HUES64 (cell line): ENCODE data around the gene PTPN2.
"Not testable (repeated sequence)": the region's sequence is repeated elsewhere in the genome, so short reads cannot be mapped to it uniquely, and the experiment has no call there.

Experiments
- H3K27ac ChIP-seq: 2 replicates; pipeline ENCODE4 v1.7.0; 2013; ENCODE audit warnings: low read depth, low read length, inconsistent platforms
- H3K27me3 ChIP-seq: 2 replicates; pipeline ENCODE4 v1.6.1; 2013; ENCODE audit warnings: mild to moderate bottlenecking, low read length; ENCODE audit not compliant: insufficient read depth
- H3K36me3 ChIP-seq: 2 replicates; pipeline ENCODE4 v1.6.1; 2013; ENCODE audit warnings: mild to moderate bottlenecking, low read length; ENCODE audit not compliant: insufficient read depth
- H3K4me1 ChIP-seq: 2 replicates; pipeline ENCODE4 v1.6.1; 2013; ENCODE audit warnings: mild to moderate bottlenecking, low read length, moderate library complexity; ENCODE audit not compliant: insufficient read depth
- H3K4me3 ChIP-seq: 2 replicates; pipeline ENCODE4 v1.5.1; 2013; ENCODE audit warnings: mild to moderate bottlenecking, low read length, moderate library complexity
- H3K9ac ChIP-seq: 2 replicates; pipeline ENCODE4 v1.6.1; 2013; ENCODE audit warnings: mild to moderate bottlenecking, low read depth, low read length
- H3K9me3 ChIP-seq: 2 replicates; pipeline ENCODE4 v1.6.1; 2013; ENCODE audit warnings: low read depth, low read length; ENCODE audit not compliant: insufficient read depth
- WGBS: fragments of 150-250, 120-280 bp; methylation state at CpG from one replicate; pipeline ENCODE4 v1.1.7; 2013; ENCODE audit warnings: missing lambda C conversion rate; 5-methylcytosine and 5-hydroxymethylcytosine counted together

Gene PTPN2

DNA sequence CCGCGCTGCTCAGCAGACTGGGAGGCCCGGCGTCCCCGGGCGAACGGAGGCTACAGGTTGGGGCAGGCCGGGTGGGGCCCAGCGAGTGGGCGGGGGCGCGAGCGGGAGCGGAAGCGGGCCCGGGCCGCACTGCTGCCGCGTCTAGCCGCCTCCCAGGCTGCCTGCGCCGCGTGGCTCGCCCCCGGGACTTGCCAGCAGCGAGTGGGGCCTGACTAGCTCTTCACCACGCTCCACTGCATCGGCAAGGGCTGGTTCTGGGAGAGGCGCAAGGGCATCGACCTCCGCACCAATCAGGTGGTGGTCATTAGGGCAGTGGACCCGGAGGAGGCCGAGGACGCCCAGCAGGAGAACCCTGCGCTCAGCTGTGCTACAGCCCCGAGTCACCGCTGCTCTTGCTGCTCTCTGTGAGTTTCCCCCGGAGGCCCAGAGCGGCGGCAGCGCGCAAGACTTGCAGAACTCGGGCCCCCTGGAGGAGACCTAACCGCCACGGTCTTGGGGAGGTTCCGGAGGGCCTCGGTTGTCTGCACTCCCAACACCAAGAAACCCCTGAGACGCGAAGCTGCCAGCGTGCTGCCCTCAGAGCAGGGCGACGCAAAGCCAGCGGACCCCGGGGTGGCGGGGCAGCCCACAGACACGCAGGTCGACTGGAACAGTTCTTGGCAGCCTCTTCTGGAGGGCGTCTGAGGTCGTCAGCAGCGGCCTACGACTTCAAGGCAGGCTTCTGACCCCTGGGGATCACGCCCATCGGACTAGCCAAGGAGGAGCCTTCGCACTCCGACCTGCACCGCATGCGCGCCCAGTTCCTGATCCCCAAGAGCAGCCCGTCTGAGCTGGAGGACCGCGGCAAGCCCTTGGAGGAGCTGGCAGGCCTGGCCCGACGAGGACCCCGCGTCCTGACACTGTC is 27.2 kb upstream of the PTPN2 start:
- no peak overlapping the region; the same call in none of the 2 replicates for H3K4me3 ChIP-seq
- 95% methylated on average over 75 of the region's 75 CpGs for WGBS

DNA sequence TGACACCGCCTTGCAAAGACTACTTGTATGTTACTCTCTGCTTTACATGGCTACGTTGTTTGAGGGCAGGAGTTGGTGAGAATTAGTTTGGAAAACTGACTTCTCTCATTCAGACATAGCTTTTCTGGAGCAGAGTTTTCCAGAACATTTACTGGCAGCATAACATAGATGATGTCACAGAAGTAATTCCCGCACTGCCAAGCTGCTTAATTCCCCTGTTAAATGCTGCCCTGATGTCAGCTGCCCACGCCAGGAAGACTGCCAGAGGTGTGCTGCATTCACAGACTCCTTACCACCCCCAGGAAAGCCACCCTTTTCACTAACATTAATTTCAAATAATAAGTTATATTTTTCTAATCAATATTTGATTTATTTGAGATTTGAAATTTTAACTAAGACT is 24.7 kb upstream of the PTPN2 start:
- H3K27ac ChIP-seq = no peak overlapping the region
- no peak overlapping the region for H3K4me3 ChIP-seq
- no peak overlapping the region for H3K9ac ChIP-seq
- no peaks in the 10 kb centered on the region for H3K9me3 ChIP-seq
- WGBS = 92% methylated on average over 4 of the region's 4 CpGs
- no peaks in the 10 kb centered on the region for H3K36me3 ChIP-seq
- no peaks in the 10 kb centered on the region for H3K4me1 ChIP-seq
- no peaks in the 10 kb centered on the region for H3K27me3 ChIP-seq

More for the DNA sequence above, 27.2 kb upstream of the PTPN2 start:
- Histone ChIP-seq H3K9me3 (no peaks in the 10 kb centered on the region), H3K4me1 (no peaks in the 10 kb centered on the region), H3K27ac (no peak overlapping the region), H3K36me3 (no peaks in the 10 kb centered on the region), H3K27me3 (no peaks in the 10 kb centered on the region), H3K9ac (no peak overlapping the region)

DNA sequence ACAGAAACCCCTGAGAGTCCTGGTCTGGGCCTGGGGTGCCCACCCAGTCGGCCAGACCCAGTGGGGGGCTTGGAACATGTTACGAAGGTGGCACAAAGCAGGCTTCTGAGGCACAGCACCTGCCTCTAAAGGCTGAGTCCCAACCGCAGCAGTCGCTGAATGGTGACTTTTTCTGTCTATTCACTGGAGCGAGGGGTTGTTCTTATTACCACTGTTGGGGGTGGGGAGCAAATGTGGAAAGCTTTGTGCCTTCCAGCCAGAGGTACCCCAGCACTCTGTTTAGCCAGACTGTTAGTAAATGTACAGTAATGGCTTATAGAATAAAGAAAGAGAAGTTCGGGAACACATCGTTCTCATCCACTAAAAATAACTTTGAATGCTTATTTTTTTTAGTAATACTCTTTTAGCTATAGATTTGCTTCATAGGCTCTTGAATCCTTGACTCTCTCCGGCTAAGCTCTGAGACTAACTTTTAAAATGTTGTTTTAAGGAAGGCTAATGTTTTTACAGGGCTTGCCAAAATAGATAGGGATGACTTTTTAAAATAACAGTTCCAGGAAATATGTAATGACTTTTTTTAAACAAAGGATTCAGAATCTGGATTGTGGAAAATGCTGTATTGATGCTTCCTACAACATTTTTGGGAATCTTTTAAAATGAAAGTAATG is 23.4 kb upstream of the PTPN2 start:
- Histone ChIP-seq H3K9me3 (no peaks in the 10 kb centered on the region), H3K27ac (no peak overlapping the region), H3K36me3 (no peaks in the 10 kb centered on the region), H3K4me1 (no peaks in the 10 kb centered on the region), H3K27me3 (no peaks in the 10 kb centered on the region), H3K4me3 (no peak overlapping the region), H3K9ac (no peak overlapping the region)
- WGBS = 86% methylated on average over 6 of the region's 8 CpGs

DNA sequence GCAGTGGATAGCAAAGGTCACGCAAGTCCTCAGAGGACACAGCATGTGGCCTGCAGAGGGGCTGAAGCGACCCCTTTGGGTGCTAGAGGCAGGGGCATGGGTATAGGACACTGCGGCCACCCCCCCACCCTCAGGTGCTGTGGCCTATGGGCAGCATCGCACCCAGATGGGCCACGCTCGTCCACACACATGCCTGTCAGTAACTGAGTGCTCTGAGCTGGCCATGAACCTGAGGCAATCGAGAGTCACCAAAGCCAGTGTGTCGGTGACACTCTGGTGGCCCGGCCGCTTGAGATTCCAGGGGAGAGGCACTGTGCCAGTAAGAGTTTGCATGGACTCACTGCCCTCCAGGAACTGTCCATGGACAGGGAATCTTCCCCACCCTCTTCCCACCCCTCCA is 22.7 kb upstream of the PTPN2 start:
- Histone ChIP-seq H3K9me3 (no peaks in the 10 kb centered on the region), H3K4me3 (no peak overlapping the region), H3K4me1 (no peaks in the 10 kb centered on the region), H3K27me3 (no peaks in the 10 kb centered on the region), H3K27ac (no peak overlapping the region), H3K9ac (no peak overlapping the region), H3K36me3 (no peaks in the 10 kb centered on the region)
- 92% methylated on average over 10 of the region's 10 CpGs for WGBS

DNA sequence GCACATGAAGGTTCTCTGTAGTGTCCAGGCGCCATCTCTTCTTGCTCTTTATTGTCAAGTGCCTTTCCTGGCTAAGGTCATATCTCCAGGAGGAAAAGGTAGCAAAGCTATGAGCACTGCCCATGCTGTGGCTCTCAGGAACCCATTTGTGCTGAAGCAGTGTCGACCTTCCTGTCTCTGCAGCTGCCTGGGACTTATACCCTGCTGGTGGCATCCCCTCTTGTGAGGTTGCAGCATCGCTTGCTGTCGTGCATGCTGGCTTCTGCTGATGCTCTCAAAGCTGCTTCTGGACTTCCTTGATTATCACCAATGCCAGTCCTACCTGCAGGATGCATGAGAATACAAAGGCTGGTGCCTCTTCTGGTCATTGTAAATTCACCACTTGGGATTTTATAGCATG is 22.1 kb upstream of the PTPN2 start:
- Histone ChIP-seq H3K27ac (no peak overlapping the region), H3K9me3 (no peaks in the 10 kb centered on the region), H3K4me1 (no peaks in the 10 kb centered on the region), H3K4me3 (no peak overlapping the region), H3K36me3 (no peaks in the 10 kb centered on the region), H3K27me3 (no peaks in the 10 kb centered on the region), H3K9ac (no peak overlapping the region)
- 88% methylated on average over 4 of the region's 4 CpGs for WGBS

DNA sequence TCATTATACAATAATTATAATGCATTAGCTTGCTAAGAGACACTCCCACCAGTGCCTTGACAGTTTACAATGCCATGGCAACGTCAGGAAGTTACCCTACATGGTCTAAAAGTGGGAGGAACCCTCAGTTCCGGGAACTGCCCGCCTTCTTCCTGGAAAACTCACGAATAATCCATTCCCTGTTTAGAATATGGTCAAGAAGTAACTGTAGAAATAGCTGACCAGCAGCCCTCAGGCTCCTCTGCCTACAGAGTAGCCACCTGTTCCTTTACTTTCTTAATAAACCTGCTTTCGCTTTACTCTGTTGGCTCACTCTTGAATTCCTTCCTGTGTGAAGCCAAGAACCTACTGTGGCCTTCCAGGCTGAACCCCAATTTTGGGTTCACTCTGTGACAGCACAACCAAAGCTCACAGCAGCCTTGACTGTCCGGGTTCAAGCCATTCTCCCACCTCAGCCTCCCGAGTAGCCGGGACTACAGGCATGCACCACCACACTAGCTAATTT is 20.0 kb upstream of the PTPN2 start:
- no peak overlapping the region for H3K9ac ChIP-seq
- 97% methylated on average over 6 of the region's 8 CpGs for WGBS
- H3K4me3 ChIP-seq = no peak overlapping the region

DNA sequence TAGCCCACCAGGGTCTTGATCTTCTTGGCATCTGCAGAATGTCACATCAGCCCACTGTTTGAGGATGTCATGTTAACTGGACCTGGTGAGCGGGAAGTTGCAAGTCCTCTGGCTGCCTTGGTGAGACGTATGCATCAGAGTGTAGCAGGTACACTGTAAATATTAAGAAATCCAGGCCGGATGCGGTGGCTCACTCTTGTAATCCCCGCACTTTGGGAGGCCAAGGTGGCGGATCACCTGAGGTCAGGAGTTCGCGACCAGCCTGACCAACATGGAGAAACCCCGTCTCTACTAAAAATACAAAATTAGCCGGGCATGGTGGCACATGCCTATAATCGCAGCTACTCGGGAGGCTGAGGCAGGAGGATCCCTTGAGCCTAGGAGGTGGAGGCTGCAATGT is 17.2 kb upstream of the PTPN2 start:
- H3K27me3 ChIP-seq, H3K27ac ChIP-seq, H3K36me3 ChIP-seq, H3K9ac ChIP-seq, H3K9me3 ChIP-seq, H3K4me3 ChIP-seq, H3K4me1 ChIP-seq: not testable (repeated sequence)
- WGBS = 96% methylated on average over 12 of the region's 12 CpGs

More for the DNA sequence above, 20.0 kb upstream of the PTPN2 start:
- Histone ChIP-seq H3K4me1 (no peaks in the 10 kb centered on the region), H3K9me3 (no peaks in the 10 kb centered on the region), H3K27me3 (no peaks in the 10 kb centered on the region), H3K36me3 (no peaks in the 10 kb centered on the region), H3K27ac (no peak overlapping the region)

DNA sequence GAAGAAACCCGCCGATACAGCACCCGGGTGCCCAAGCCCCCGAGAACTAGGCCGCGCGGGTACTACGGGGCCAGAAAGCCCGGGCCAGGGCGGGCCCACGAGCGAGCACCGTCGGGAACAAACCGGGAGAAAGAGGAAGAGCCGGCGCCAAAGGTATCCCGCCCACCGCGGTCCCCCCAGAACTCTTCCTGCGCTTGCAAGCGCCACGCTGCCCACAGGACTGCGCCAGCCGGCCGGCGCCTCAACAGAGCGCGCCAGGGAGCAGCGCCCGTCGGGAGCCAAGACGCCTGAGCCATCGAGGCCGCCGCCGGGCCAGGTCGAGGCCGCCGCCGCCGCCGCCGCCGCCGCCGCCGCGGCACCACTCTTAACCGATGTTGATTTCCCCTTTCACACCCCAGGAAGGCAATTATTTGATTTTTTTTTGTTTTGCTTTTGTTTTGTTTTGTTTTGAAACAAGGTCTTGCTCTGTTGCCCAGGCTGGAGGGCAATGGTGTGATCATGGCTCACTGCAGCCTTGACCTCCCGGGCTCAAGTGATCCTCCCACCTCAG is 12.8 kb upstream of the PTPN2 start:
- H3K4me1 ChIP-seq, H3K36me3 ChIP-seq, H3K27me3 ChIP-seq, H3K27ac ChIP-seq, H3K4me3 ChIP-seq, H3K9me3 ChIP-seq, H3K9ac ChIP-seq: not testable (repeated sequence)
- 96% methylated on average over 44 of the region's 51 CpGs for WGBS

DNA sequence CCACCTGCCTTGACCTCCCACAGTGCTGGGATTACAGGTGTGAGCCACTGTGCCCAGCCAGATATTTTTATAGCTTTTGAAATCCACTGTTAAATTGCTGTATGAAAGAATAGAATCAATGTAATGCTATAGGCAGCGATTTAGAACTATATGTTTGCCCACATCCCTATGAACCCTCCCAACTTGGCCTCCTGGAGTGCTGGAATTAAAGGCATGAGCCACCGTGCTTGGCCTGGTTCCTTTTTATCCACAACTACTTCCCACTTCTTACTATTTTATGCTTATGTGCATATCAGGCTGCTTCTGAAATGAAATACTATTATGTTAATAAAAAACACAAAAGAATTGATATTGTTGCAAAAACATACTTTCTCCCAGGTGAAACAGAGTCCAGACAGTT is 11.6 kb upstream of the PTPN2 start:
- 35% methylated on average over 2 of the region's 2 CpGs for WGBS
- no peaks in the 10 kb centered on the region for H3K4me1 ChIP-seq
- no peak overlapping the region for H3K9ac ChIP-seq
- H3K27ac ChIP-seq = no peak overlapping the region
- 0 out of 2 replicates have a peak, but pooled peaks cover 3% of the 10 kb centered on the region for H3K9me3 ChIP-seq
- H3K27me3 ChIP-seq = no peaks in the 10 kb centered on the region
- no peaks in the 10 kb centered on the region for H3K36me3 ChIP-seq
- H3K4me3 ChIP-seq = no peak overlapping the region

DNA sequence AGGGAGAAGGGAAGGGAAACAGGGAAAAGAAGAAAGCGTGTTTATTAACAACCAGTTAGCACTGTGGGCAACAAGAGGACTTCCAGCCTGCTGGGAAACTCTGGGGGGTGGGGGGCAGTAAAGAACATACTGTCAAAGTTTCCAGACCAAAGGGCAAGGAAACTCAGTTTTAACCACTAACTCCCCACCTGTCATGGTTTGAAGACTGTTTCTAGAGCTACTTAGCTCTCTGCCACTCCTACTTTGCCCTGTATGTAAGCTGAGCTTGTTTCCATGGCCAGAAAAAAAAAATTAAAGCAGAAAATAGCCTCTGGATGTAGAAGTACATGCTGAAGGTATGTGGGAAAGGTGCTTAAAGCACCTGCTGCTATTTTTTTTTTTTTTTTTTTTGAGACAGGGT is 11.0 kb upstream of the PTPN2 start:
- Histone ChIP-seq H3K27me3 (no peaks in the 10 kb centered on the region), H3K9ac (no peak overlapping the region), H3K4me3 (no peak overlapping the region), H3K36me3 (no peaks in the 10 kb centered on the region), H3K9me3 (0 out of 2 replicates have a peak, but pooled peaks cover 9% of the 10 kb centered on the region), H3K27ac (no peak overlapping the region), H3K4me1 (no peaks in the 10 kb centered on the region)
- WGBS = 100% methylated on average over 1 of the region's 1 CpG

DNA sequence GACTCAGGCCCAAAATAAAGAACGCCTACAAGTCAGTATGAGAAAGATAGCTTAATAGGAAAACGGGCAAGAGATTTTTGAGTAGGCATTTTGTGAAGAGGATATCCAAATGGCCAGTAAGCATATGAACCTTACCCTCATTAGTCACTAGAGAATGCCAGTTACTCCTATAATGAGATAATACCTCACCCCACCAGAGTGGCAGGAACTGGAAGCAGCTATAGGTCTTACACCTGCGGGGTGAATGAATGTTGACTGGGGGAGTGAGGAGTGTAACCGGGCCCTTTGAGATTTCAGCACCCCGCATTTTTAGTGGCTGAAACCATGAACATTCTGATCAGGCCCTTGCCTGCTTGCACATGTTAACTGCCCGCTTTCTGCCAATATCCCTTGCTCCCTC is 7.5 kb upstream of the PTPN2 start:
- 97% methylated on average over 5 of the region's 6 CpGs for WGBS
- Histone ChIP-seq H3K27ac (no peak overlapping the region), H3K36me3 (no peaks in the 10 kb centered on the region)

More for the DNA sequence above, 7.5 kb upstream of the PTPN2 start:
- no peak overlapping the region for H3K9ac ChIP-seq
- 0 out of 2 replicates have a peak, but pooled peaks cover 11% of the 10 kb centered on the region for H3K9me3 ChIP-seq
- H3K4me1 ChIP-seq = no peaks in the 10 kb centered on the region
- H3K27me3 ChIP-seq = no peaks in the 10 kb centered on the region
- H3K4me3 ChIP-seq = no peak overlapping the region
